ENCODE measurements around the gene CDYL. TPM values are rescaled to one million over a fixed set of nuclear protein-coding genes. Genes with fewer than 3 reads are reported as not detected.

Gene CDYL
- total RNA-seq, 1 donor: 48.4 TPM

DNA sequence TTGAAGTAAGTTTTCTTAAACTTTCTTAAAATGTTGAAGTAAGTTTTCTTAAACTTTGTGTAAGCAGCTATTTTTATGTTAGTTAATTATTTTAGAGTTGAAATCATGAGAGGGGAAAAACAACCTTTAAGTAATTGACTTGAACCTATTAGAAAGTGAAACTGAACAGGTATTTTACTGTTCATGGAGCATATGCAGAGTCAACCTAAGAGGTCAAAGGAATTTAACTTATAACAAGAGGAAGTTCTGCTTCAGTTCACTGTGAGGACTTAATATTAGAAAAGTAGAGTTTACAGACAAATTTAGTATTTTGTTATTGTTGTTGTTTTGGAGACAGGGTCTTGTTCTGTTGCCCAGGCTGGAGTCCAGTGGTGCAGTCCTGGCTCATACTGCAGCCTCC lies 38.0 kb downstream of the CDYL start:
- TF ChIP-seq, protein P1, sequence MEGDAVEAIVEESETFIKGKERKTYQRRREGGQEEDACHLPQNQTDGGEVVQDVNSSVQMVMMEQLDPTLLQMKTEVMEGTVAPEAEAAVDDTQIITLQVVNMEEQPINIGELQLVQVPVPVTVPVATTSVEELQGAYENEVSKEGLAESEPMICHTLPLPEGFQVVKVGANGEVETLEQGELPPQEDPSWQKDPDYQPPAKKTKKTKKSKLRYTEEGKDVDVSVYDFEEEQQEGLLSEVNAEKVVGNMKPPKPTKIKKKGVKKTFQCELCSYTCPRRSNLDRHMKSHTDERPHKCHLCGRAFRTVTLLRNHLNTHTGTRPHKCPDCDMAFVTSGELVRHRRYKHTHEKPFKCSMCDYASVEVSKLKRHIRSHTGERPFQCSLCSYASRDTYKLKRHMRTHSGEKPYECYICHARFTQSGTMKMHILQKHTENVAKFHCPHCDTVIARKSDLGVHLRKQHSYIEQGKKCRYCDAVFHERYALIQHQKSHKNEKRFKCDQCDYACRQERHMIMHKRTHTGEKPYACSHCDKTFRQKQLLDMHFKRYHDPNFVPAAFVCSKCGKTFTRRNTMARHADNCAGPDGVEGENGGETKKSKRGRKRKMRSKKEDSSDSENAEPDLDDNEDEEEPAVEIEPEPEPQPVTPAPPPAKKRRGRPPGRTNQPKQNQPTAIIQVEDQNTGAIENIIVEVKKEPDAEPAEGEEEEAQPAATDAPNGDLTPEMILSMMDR (IDR thresholded peaks at IDR 0.05; ENCODE audit: insufficient read depth, low read length): no peak
- no peak for DNase-seq (ENCODE audit: low read depth)
- H3K4me3 ChIP-seq (ENCODE audit: low read depth, low read length): no peak overlapping the region

DNA sequence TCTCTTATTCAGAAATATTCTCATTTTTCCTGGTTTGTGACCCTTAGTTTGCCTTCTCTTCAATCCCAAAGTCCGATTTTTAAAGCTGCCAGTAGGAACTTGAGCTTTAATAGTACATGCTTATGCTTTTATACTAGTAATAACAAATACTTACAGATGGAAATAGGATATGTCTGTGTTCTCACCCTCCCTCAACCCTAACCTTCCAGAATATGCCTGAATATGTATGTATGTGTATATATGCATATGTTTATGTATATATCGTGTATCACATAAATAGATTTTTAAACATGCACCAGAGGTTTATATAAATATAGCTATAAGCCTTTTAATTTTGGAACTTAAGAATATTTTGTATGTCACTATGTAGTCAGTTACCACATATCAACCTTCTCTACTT lies 38.8 kb downstream of the CDYL start:
- DNase-seq (ENCODE audit: low read depth): no peak
- no peak overlapping the region for H3K4me3 ChIP-seq (ENCODE audit: low read depth, low read length)
- TF ChIP-seq, protein P1 (IDR thresholded peaks at IDR 0.05; ENCODE audit: insufficient read depth, low read length): no peak

DNA sequence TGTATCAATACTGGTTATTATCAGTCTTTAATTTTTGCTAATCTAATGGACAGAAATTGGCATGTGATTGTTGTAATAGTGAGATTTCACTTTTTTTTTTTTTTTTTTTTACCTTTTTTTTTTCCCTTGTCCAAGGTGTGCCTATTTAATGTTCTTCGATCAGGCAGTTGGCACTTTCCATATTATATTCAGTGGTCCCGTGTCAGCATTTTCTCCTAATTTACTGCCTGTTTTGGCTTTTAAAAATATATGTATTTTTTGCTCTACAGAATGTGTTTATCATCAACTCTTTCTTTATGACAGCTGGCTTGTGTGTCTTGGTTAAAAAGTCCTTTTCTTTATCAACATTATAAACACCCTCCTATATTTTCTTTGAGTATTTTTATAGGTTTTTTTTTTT lies 39.4 kb downstream of the CDYL start:
- H3K4me3 ChIP-seq (ENCODE audit: low read depth, low read length): no peak overlapping the region
- TF ChIP-seq, protein P1 (IDR thresholded peaks at IDR 0.05; ENCODE audit: insufficient read depth, low read length): no peak
- DNase-seq (ENCODE audit: low read depth): no peak

DNA sequence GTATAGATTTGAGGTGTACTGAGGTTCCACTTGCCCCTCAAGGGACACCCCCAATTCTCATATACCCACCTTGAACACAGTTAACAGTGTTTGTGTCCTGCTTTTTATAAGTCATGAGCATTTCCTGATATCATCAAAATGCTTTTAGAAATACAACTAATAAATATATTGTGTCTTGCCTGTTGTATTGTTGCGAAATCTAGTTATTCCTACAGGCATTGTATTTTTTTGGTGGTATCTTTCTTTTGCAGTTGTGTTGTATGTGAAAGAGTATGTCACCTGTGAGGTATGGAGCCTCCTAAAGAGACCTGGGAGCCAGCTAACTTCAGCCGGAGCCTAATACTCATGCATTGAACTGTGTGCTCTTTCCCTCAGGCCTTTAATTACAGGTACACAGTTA lies 40.7 kb downstream of the CDYL start:
- TF ChIP-seq, protein P1 (IDR thresholded peaks at IDR 0.05; ENCODE audit: insufficient read depth, low read length): no peak
- no peak for DNase-seq (ENCODE audit: low read depth)

DNA sequence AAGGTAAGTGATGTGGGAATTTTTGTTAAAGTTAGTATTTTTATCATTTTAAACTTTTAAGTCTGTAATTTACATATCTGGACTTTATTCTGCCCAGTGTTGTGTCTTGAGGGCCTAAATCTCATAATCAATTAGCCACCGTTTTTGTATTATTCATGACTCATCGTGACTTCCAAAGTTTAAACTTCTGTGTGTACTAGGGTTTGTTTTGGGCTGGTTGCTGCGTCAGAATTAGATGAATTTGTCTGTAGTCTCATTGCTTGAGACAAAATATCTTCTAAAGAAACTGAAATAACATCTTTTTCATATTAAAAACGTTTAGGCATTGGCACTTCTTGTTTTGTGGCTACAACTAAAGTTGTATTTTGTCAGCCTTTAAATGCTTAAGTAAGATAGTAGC lies 41.3 kb downstream of the CDYL start:
- no peak for DNase-seq (ENCODE audit: low read depth)
- TF ChIP-seq, protein P1 (IDR thresholded peaks at IDR 0.05; ENCODE audit: insufficient read depth, low read length): no peak

More for the DNA sequence above, 40.7 kb downstream of the CDYL start:
- H3K4me3 ChIP-seq (ENCODE audit: low read depth, low read length): no peak overlapping the region

DNA sequence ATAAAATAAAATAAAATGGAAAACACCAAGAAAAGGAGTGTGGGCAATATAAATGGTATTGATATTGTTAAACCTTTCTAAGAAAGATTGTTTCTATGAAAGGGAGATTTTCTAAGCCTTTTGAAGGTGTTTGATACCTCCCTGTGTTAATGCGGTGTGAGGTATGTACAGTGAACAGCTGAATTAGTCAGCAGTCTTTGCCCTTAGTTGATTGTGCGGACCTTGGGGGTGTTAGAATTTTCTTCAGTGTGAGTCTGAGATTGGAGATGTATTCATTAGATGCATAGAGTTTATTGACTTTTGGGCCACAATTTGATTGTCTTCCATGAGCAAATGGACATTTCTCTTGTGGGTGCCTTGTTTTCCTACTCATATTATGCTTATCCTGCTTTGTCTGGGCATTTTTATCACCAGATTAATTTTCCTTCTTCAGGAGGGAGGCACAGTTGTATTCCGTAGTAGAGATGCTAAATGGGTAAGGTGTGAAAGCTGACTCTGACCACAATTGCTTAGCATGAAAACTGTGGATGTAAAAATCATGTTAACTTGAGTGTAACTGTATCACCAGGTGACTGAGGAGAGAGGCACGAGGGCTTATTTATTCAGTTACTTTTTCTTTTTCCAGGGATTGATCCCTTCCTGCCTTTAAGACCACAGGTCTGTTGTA lies 42.2 kb downstream of the CDYL start:
- no peak overlapping the region for H3K4me3 ChIP-seq (ENCODE audit: low read depth, low read length)

More for the DNA sequence above, 41.3 kb downstream of the CDYL start:
- H3K4me3 ChIP-seq (ENCODE audit: low read depth, low read length): no peak overlapping the region

More for the DNA sequence above, 42.2 kb downstream of the CDYL start:
- TF ChIP-seq, protein P1 (IDR thresholded peaks at IDR 0.05; ENCODE audit: insufficient read depth, low read length): no peak
- no peak for DNase-seq (ENCODE audit: low read depth)

Measured in fibroblast of the aortic adventitia (primary cell).